ENCODE results near the gene STAB1. TPM values are rescaled to one million over a fixed set of nuclear protein-coding genes. Genes with fewer than 3 reads are reported as not detected.

Gene STAB1
- total RNA-seq, 1 experiment from 2014 or later = 0.52 TPM

- Histone ChIP-seq H3K4me3 (ENCODE audit: insufficient read depth, low read depth, low read length) (no peak overlapping the region), H3K36me3 (replicated peaks; ENCODE audit: control insufficient read depth, insufficient read depth, low read length) (no peaks in the 10 kb centered on the region), H3K27me3 (ENCODE audit: control insufficient read depth, insufficient read depth, low read length) (no peaks in the 10 kb centered on the region)
- DNase-seq = no peak
Measured at GRCh38 chr3:52502808-52503350, 7.7 kb downstream of the STAB1 start.

GRCh38 chr3:52503788-52504424 is 8.8 kb downstream of the STAB1 start:
- Histone ChIP-seq H3K36me3 (replicated peaks; ENCODE audit: control insufficient read depth, insufficient read depth, low read length) (no peaks in the 10 kb centered on the region), H3K4me3 (ENCODE audit: insufficient read depth, low read depth, low read length) (no peak overlapping the region), H3K27me3 (ENCODE audit: control insufficient read depth, insufficient read depth, low read length) (no peaks in the 10 kb centered on the region)
- DNase-seq = peak; percentile 89

- Histone ChIP-seq H3K36me3 (replicated peaks; ENCODE audit: control insufficient read depth, insufficient read depth, low read length) (no peaks in the 10 kb centered on the region), H3K4me3 (ENCODE audit: insufficient read depth, low read depth, low read length) (no peak overlapping the region)
Measured at GRCh38 chr3:52504977-52505376, 9.8 kb downstream of the STAB1 start.

GRCh38 chr3:52506266-52506966 is 11.3 kb downstream of the STAB1 start:
- Histone ChIP-seq H3K27me3 (ENCODE audit: control insufficient read depth, insufficient read depth, low read length) (no peaks in the 10 kb centered on the region), H3K36me3 (replicated peaks; ENCODE audit: control insufficient read depth, insufficient read depth, low read length) (no peaks in the 10 kb centered on the region), H3K4me3 (ENCODE audit: insufficient read depth, low read depth, low read length) (no peak overlapping the region)
- peak; percentile 73 for DNase-seq

More at GRCh38 chr3:52504977-52505376, 9.8 kb downstream of the STAB1 start:
- H3K27me3 ChIP-seq (ENCODE audit: control insufficient read depth, insufficient read depth, low read length) = no peaks in the 10 kb centered on the region
- peak; percentile 66 for DNase-seq

- peak; percentile 71 for DNase-seq
- Histone ChIP-seq H3K27me3 (ENCODE audit: control insufficient read depth, insufficient read depth, low read length) (no peaks in the 10 kb centered on the region), H3K4me3 (ENCODE audit: insufficient read depth, low read depth, low read length) (no peak overlapping the region)
Measured at GRCh38 chr3:52507359-52507758, 12.2 kb downstream of the STAB1 start.

GRCh38 chr3:52509753-52510328 is 14.7 kb downstream of the STAB1 start:
- Histone ChIP-seq H3K36me3 (replicated peaks; ENCODE audit: control insufficient read depth, insufficient read depth, low read length) (no peaks in the 10 kb centered on the region), H3K4me3 (ENCODE audit: insufficient read depth, low read depth, low read length) (no peak overlapping the region)
- DNase-seq = peak; percentile 73

More at GRCh38 chr3:52507359-52507758, 12.2 kb downstream of the STAB1 start:
- no peaks in the 10 kb centered on the region for H3K36me3 ChIP-seq (replicated peaks; ENCODE audit: control insufficient read depth, insufficient read depth, low read length)

GRCh38 chr3:52511509-52511908 is 16.4 kb downstream of the STAB1 start:
- no peaks in the 10 kb centered on the region for H3K36me3 ChIP-seq (replicated peaks; ENCODE audit: control insufficient read depth, insufficient read depth, low read length)
- DNase-seq = no peak
- no peaks in the 10 kb centered on the region for H3K27me3 ChIP-seq (ENCODE audit: control insufficient read depth, insufficient read depth, low read length)
- no peak overlapping the region for H3K4me3 ChIP-seq (ENCODE audit: insufficient read depth, low read depth, low read length)

More at GRCh38 chr3:52509753-52510328, 14.7 kb downstream of the STAB1 start:
- H3K27me3 ChIP-seq (ENCODE audit: control insufficient read depth, insufficient read depth, low read length) = no peaks in the 10 kb centered on the region

GRCh38 chr3:52512105-52512504 is 17.0 kb downstream of the STAB1 start:
- H3K36me3 ChIP-seq (replicated peaks; ENCODE audit: control insufficient read depth, insufficient read depth, low read length) = no peaks in the 10 kb centered on the region
- DNase-seq = no peak
- H3K4me3 ChIP-seq (ENCODE audit: insufficient read depth, low read depth, low read length) = no peak overlapping the region
- H3K27me3 ChIP-seq (ENCODE audit: control insufficient read depth, insufficient read depth, low read length) = no peaks in the 10 kb centered on the region

- no peaks in the 10 kb centered on the region for H3K36me3 ChIP-seq (replicated peaks; ENCODE audit: control insufficient read depth, insufficient read depth, low read length)
- peak; percentile 79 for DNase-seq
- no peaks in the 10 kb centered on the region for H3K27me3 ChIP-seq (ENCODE audit: control insufficient read depth, insufficient read depth, low read length)
- H3K4me3 ChIP-seq (ENCODE audit: insufficient read depth, low read depth, low read length) = no peak overlapping the region
Measured at GRCh38 chr3:52512727-52513126, 17.6 kb downstream of the STAB1 start.

- peaks cover 3% of the 10 kb centered on the region for H3K27me3 ChIP-seq (ENCODE audit: control insufficient read depth, insufficient read depth, low read length)
- no peak overlapping the region for H3K4me3 ChIP-seq (ENCODE audit: insufficient read depth, low read depth, low read length)
- DNase-seq = no peak
- no peaks in the 10 kb centered on the region for H3K36me3 ChIP-seq (replicated peaks; ENCODE audit: control insufficient read depth, insufficient read depth, low read length)
Measured at GRCh38 chr3:52513281-52513680, 18.1 kb downstream of the STAB1 start.

- H3K36me3 ChIP-seq (replicated peaks; ENCODE audit: control insufficient read depth, insufficient read depth, low read length) = no peaks in the 10 kb centered on the region
- no peak for DNase-seq
- H3K27me3 ChIP-seq (ENCODE audit: control insufficient read depth, insufficient read depth, low read length) = peaks cover 5% of the 10 kb centered on the region
- no peak overlapping the region for H3K4me3 ChIP-seq (ENCODE audit: insufficient read depth, low read depth, low read length)
Measured at GRCh38 chr3:52514576-52514975, 19.4 kb downstream of the STAB1 start.

GRCh38 chr3:52515192-52515591 is 20.1 kb downstream of the STAB1 start:
- Histone ChIP-seq H3K4me3 (ENCODE audit: insufficient read depth, low read depth, low read length) (no peak overlapping the region), H3K36me3 (replicated peaks; ENCODE audit: control insufficient read depth, insufficient read depth, low read length) (no peaks in the 10 kb centered on the region), H3K27me3 (ENCODE audit: control insufficient read depth, insufficient read depth, low read length) (peaks cover 5% of the 10 kb centered on the region)
- DNase-seq = no peak

- DNase-seq = no peak
- no peaks in the 10 kb centered on the region for H3K36me3 ChIP-seq (replicated peaks; ENCODE audit: control insufficient read depth, insufficient read depth, low read length)
- H3K27me3 ChIP-seq (ENCODE audit: control insufficient read depth, insufficient read depth, low read length) = peaks cover 5% of the 10 kb centered on the region
Measured at GRCh38 chr3:52516509-52517195, 21.5 kb downstream of the STAB1 start.

More at GRCh38 chr3:52516509-52517195, 21.5 kb downstream of the STAB1 start:
- no peak overlapping the region for H3K4me3 ChIP-seq (ENCODE audit: insufficient read depth, low read depth, low read length)
